ENCODE results near the gene PI4KA.
"Not testable (repeated sequence)": the region's sequence is repeated elsewhere in the genome, so short reads cannot be mapped to it uniquely, and the experiment has no call there.

Gene PI4KA

DNA sequence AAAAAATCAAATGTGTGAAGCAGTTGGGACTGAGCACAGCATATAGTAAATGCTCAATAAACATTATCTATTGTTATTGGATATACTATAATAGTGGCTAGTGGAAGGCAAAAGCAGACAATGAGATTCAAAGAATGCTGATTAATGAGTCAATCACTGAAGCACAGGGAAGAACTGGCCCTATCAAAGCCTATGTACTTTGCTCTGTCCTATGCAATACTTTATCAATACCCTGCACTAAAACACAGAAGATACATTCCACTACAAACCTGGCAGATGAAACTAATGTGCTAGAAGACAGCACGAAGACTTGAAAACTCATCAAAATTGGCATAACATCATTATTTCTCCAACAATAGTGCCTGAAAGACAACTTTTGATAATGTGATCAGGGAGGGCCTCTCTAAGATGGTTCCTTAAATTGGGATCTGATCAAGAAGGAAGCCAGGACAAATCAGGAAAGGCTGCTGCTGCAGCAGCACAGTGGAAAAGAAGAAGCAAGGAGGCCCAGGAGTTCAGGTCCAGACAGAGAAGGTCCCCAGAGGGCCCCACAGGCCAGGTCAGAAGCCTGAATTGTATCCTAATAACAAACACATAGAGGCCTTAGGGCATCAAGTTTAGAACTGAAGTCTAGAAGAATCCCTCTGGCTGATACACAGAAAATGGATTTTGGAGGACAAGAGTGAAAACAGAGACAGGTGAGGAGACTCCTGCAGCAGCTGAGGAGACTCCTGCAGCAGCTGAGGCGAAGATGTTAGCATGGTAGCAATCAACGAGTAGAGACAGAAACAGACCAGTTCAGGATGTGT is 18.6 kb downstream of the PI4KA start:
- Histone ChIP-seq H3K4me2 (no peak overlapping the region), H4K20me1 (ENCODE audit: insufficient read depth) (0 out of 2 replicates have a peak, but pooled peaks cover 6% of the 10 kb centered on the region), H3K4me1 (ENCODE audit: low read depth, poor library complexity, severe bottlenecking) (peaks cover 16% of the 10 kb centered on the region), H3K9ac (no peak overlapping the region), H3K79me2 (ENCODE audit: insufficient read depth, low read depth) (peaks cover 32% of the 10 kb centered on the region), H3K36me3 (ENCODE audit: insufficient read depth) (no peaks in the 10 kb centered on the region), H3K27me3 (ENCODE audit: insufficient read depth, low read depth) (no peaks in the 10 kb centered on the region), H3K4me3 (IDR thresholded peaks at IDR 0.05; ENCODE audit: insufficient read depth, low read depth, low read length) (no peak overlapping the region), H2AFZ (ENCODE audit: low read depth) (no peak overlapping the region), H3K27ac (no peak overlapping the region)
- TF ChIP-seq, protein P1, sequence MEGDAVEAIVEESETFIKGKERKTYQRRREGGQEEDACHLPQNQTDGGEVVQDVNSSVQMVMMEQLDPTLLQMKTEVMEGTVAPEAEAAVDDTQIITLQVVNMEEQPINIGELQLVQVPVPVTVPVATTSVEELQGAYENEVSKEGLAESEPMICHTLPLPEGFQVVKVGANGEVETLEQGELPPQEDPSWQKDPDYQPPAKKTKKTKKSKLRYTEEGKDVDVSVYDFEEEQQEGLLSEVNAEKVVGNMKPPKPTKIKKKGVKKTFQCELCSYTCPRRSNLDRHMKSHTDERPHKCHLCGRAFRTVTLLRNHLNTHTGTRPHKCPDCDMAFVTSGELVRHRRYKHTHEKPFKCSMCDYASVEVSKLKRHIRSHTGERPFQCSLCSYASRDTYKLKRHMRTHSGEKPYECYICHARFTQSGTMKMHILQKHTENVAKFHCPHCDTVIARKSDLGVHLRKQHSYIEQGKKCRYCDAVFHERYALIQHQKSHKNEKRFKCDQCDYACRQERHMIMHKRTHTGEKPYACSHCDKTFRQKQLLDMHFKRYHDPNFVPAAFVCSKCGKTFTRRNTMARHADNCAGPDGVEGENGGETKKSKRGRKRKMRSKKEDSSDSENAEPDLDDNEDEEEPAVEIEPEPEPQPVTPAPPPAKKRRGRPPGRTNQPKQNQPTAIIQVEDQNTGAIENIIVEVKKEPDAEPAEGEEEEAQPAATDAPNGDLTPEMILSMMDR (conservative IDR thresholded peaks at IDR 0.05; ENCODE audit: low read depth, low read length) = no peak

DNA sequence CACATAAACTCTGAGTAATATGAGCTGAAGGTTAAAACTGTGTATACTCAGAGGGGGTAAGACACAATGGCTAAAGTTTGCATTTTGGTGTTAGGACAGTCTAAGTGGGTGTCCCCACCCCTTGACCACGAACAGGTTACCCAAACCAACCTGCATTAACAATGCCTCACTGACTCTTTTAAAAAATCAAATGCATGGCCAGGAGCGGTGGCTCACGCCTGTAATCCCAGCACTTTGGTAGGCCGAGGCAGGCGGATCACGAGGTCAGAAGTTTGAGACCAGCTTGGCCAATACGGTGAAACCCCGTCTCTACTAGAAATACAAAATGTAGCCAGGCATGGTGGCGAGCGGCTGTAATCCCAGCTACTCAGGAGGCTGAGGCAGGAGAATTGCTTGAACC is 19.3 kb downstream of the PI4KA start:
- Histone ChIP-seq H3K79me2 (ENCODE audit: insufficient read depth, low read depth) (peaks cover 25% of the 10 kb centered on the region), H3K4me1 (ENCODE audit: low read depth, poor library complexity, severe bottlenecking) (peaks cover 16% of the 10 kb centered on the region)
- H3K36me3 ChIP-seq (ENCODE audit: insufficient read depth); H2AFZ ChIP-seq (ENCODE audit: low read depth); H3K27ac ChIP-seq; H3K4me3 ChIP-seq (IDR thresholded peaks at IDR 0.05; ENCODE audit: insufficient read depth, low read depth, low read length); H3K27me3 ChIP-seq (ENCODE audit: insufficient read depth, low read depth); H3K4me2 ChIP-seq; H4K20me1 ChIP-seq (ENCODE audit: insufficient read depth); H3K9ac ChIP-seq: not testable (repeated sequence)

DNA sequence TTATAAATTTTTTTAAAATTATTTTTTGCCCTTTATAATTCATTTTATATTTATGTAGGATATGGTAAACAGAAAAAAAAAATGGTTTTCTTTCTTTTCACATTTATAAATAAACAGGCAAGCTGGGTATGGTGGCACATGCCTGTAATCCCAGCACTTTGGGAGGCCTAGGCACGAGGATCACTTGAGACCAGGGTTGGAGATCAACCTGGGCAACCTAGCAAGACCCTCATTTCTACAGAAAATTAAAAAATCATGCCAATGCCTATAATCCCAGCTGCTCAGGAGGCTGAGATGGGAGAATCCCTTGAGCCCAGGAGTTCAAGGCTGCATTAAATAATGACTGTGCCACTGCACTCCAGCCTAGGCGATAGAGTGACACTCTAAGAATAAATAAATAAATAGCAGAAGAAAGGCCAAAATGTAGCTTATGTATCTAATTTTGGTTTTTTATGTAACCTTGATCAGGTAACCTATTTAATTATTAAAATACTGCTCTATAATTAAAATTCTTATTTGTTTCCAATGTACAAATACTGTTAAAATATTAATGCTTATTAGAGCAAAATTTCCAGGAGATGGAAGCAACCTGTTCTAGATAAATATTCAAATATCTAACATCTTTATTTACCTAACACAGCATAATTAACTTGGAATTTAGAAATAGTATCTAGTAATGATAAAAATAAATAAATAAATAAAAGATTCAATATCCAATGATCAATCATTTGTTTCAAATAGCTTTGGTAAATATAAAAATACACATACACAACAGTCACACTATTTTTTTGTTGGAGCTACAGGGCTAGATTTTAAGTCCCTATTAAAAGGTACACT is 21.4 kb downstream of the PI4KA start:
- H4K20me1 ChIP-seq (ENCODE audit: insufficient read depth) = 0 out of 2 replicates have a peak, but pooled peaks cover 6% of the 10 kb centered on the region
- H3K9ac ChIP-seq = no peak overlapping the region
- H3K27me3 ChIP-seq (ENCODE audit: insufficient read depth, low read depth) = no peaks in the 10 kb centered on the region
- H3K79me2 ChIP-seq (ENCODE audit: insufficient read depth, low read depth) = peaks cover 21% of the 10 kb centered on the region
- no peak overlapping the region for H2AFZ ChIP-seq (ENCODE audit: low read depth)
- no peak overlapping the region for H3K27ac ChIP-seq
- no peak overlapping the region for H3K4me2 ChIP-seq
- H3K4me3 ChIP-seq (IDR thresholded peaks at IDR 0.05; ENCODE audit: insufficient read depth, low read depth, low read length) = no peak overlapping the region
- H3K36me3 ChIP-seq (ENCODE audit: insufficient read depth) = no peaks in the 10 kb centered on the region
- peaks cover 16% of the 10 kb centered on the region for H3K4me1 ChIP-seq (ENCODE audit: low read depth, poor library complexity, severe bottlenecking)
- TF ChIP-seq, protein P1 (conservative IDR thresholded peaks at IDR 0.05; ENCODE audit: low read depth, low read length) = no peak

DNA sequence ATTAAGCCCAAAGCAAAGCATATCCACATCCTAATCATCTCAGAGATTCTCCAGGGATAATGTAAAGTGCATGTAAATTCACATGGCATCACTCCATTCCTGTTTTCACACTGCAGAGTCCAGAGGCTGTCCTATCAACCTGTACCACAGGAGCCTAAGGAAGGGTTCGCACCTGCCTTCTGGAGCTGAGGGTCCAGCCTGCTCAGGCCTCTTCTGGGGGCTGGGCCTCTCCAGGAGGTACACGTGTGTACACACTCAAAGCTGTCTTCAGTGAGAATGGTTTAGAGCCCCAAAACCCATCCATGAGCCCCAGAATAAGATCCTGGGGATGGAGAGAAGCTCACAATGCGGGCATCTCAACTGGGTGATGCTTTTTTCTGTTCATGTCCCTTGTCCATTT is 23.9 kb downstream of the PI4KA start:
- Histone ChIP-seq H3K9ac (no peak overlapping the region), H3K27ac (no peak overlapping the region), H3K27me3 (ENCODE audit: insufficient read depth, low read depth) (no peaks in the 10 kb centered on the region), H4K20me1 (ENCODE audit: insufficient read depth) (no peaks in the 10 kb centered on the region), H3K79me2 (ENCODE audit: insufficient read depth, low read depth) (peaks cover 14% of the 10 kb centered on the region), H3K4me3 (IDR thresholded peaks at IDR 0.05; ENCODE audit: insufficient read depth, low read depth, low read length) (no peak overlapping the region), H3K4me1 (ENCODE audit: low read depth, poor library complexity, severe bottlenecking) (peaks cover 16% of the 10 kb centered on the region), H2AFZ (ENCODE audit: low read depth) (no peak overlapping the region), H3K36me3 (ENCODE audit: insufficient read depth) (no peaks in the 10 kb centered on the region; the same call in 1 of the 2 replicates), H3K4me2 (no peak overlapping the region)
- TF ChIP-seq, protein P1 (conservative IDR thresholded peaks at IDR 0.05; ENCODE audit: low read depth, low read length) = no peak

Data from KMS-11 (cell line).